ENCODE results near the gene CHMP4A.

DNA sequence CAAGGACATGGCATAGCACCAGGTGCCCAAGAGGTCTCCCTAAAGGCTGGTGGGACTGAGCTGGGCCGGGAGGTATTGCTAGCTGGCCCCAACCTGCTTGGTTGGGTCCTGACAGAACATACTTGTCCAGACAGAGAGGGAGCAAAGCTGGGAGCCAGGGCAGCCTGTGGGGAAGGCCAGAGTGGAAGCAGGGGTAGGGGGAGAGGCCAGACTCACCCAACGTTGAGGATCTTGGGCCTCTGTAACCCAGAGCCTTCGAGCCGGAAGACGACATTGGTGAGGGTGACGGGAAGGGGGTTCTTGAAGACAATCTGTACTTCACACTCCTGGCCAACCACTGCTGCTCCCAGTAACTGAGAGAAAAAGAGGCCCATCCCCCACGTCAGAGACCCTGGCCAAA, 40.6 kb upstream of the CHMP4A start:
- TF ChIP-seq CTCF (IDR thresholded peaks at IDR 0.05) (no peak), POLR2A (IDR thresholded peaks at IDR 0.05) (no peak)

Data from testis (tissue), 2 donors.